K562 (cell line): ENCODE measurements around the gene CACNA1S. TPM values are rescaled to one million over a fixed set of nuclear protein-coding genes. Genes with fewer than 3 reads are reported as not detected.

ENCODE experiments used
- CBX3 ChIP-seq, 2 experiments: IDR thresholded peaks; 1 replicate in 1 of 2; 2 replicates in 1 of 2; pipeline ENCODE4 v1.6.1; 2012; ENCODE audit warnings: inconsistent platforms in 2 of 2, low read length in 2 of 2, borderline replicate concordance in 1 of 2, control low read depth in 1 of 2
- CEBPB ChIP-seq: fragments of 450-650 bp; IDR thresholded peaks from 2 replicates; pipeline ENCODE4 v1.6.1; 2016; ENCODE audit warnings: missing genetic modification characterization, missing compliant biosample characterization
- CREB1 ChIP-seq, 2 experiments: sonication (generic) in 1 of 2; formaldehyde crosslinking in 1 of 2; IDR thresholded peaks; 2 replicates each; pipeline versions ENCODE4 v1.6.1 to v1.8.0; 2012 to 2022; ENCODE audit warnings: inconsistent platforms in 1 of 2, mild to moderate bottlenecking in 1 of 2, missing genetic modification reagents in 1 of 2, moderate library complexity in 1 of 2
- CSDE1 ChIP-seq, 2 experiments: fragments of 450-650 bp; IDR thresholded peaks; 2 replicates each; pipeline ENCODE4 v1.6.1; 2016; ENCODE audit warnings: mild to moderate bottlenecking in 1 of 2
- FOXM1 ChIP-seq, 2 experiments: fragments of 450-650 bp in 1 of 2; sonication (generic) in 1 of 2; formaldehyde crosslinking in 1 of 2; IDR thresholded peaks; 2 replicates each; pipeline versions ENCODE4 v1.6.1 to v1.9.0; 2017 to 2022; ENCODE audit warnings: low read depth in 2 of 2, mild to moderate bottlenecking in 2 of 2, missing genetic modification reagents in 1 of 2, moderate library complexity in 1 of 2
- JUNB ChIP-seq: fragments of 450-650 bp; formaldehyde crosslinking; conservative IDR thresholded peaks from 2 replicates; pipeline ENCODE4 v1.4.0; 2020; ENCODE audit warnings: mild to moderate bottlenecking
- JUND ChIP-seq, 2 experiments: IDR thresholded peaks; 2 replicates in 1 of 2; 3 replicates in 1 of 2; pipeline ENCODE4 v1.6.1; 2011; ENCODE audit warnings: borderline replicate concordance in 2 of 2, low read depth in 2 of 2, low read length in 2 of 2, improper control_type of control experiment in 1 of 2, missing biosample characterization in 1 of 2, missing genetic modification characterization in 1 of 2, missing genetic modification reagents in 1 of 2
- NCOR1 ChIP-seq: fragments of 450-650 bp; IDR thresholded peaks from 2 replicates; pipeline ENCODE4 v1.6.1; 2016; ENCODE audit warnings: mild to moderate bottlenecking, moderate library complexity
- NFATC3 ChIP-seq: fragments of 450-650 bp; IDR thresholded peaks from 2 replicates; pipeline ENCODE4 v1.6.1; 2017; ENCODE audit warnings: mild to moderate bottlenecking
- POLR2AphosphoS5 ChIP-seq: IDR thresholded peaks from 2 replicates; pipeline ENCODE4 v1.6.1; 2011; ENCODE audit warnings: mild to moderate bottlenecking, low read depth, low read length, moderate library complexity; ENCODE audit not compliant: control insufficient read depth, insufficient read depth
- RBM22 ChIP-seq: fragments of 200-400 bp; formaldehyde crosslinking; IDR thresholded peaks from 2 replicates; pipeline ENCODE4 v1.6.1; 2018; ENCODE audit warnings: low read length, low read depth; ENCODE audit not compliant: poor library complexity, severe bottlenecking
- TEAD4 ChIP-seq, 2 experiments: sonication (generic) in 1 of 2; formaldehyde crosslinking in 1 of 2; IDR thresholded peaks; 2 replicates each; pipeline versions ENCODE4 v1.6.1 to v1.8.0; 2012 to 2022; ENCODE audit warnings: borderline replicate concordance in 1 of 2, inconsistent platforms in 1 of 2, low read length in 1 of 2, mild to moderate bottlenecking in 1 of 2, missing genetic modification reagents in 1 of 2
- ZNF444 ChIP-seq: fragments of 250-450 bp; sonication (Bioruptor Pico); IDR thresholded peaks from 2 replicates; pipeline ENCODE4 v1.4.0; 2020; ENCODE audit warnings: mild to moderate bottlenecking, moderate library complexity
- ZNF583 ChIP-seq: fragments of 250-450 bp; sonication (Bioruptor Pico); IDR thresholded peaks from 2 replicates; pipeline ENCODE4 v1.4.0; 2020
- polyA plus RNA-seq, 8 experiments: library from polyadenylated mRNA; depleted of rRNA in 4 of 8; stranded (reverse) in 5 of 8; unstranded in 3 of 8; fragments of >200 nt; fragmentation: Nextera tagmentation in 2 of 8; fragmentation: Illumina TruSeq in 1 of 8; extraction: Ambion mirVana in 2 of 8; extraction: Trizol in 1 of 8; gene quantifications; 2 replicates each; pipeline versions ENCODE4 v1.2.1 to v1.2.3, GENCODE V29; 2011 to 2014; ENCODE audit warnings: inconsistent platforms in 1 of 8, missing spikeins in 1 of 8
- total RNA-seq, 7 experiments: library from RNA; depleted of rRNA in 6 of 7; stranded (reverse); fragments of >200 nt in 6 of 7; fragmentation: Illumina TruSeq in 2 of 7; extraction: Trizol in 2 of 7; gene quantifications; 2 replicates each; pipeline versions ENCODE4 v1.2.1 to v1.2.3, GENCODE V29; 2011 to 2021; ENCODE audit warnings: low replicate concordance in 1 of 7
- TF ChIP-seq, protein P1 (sequence below): sonication (generic); formaldehyde crosslinking; IDR thresholded peaks from 2 replicates; pipeline ENCODE4 v1.8.0; 2022; ENCODE audit warnings: mild to moderate bottlenecking, missing genetic modification reagents, borderline replicate concordance
- TF ChIP-seq, protein P2 (sequence below): fragments of 450-650 bp; IDR thresholded peaks from 2 replicates; pipeline ENCODE4 v1.6.1; 2017; ENCODE audit warnings: antibody characterized with exemption, mild to moderate bottlenecking

The CACNA1S gene
- total and polyA plus RNA-seq, 9 of the 15 experiments (the other 6 are each of a cell fraction or from before 2014, with no cell fraction given): not detected

DNA sequence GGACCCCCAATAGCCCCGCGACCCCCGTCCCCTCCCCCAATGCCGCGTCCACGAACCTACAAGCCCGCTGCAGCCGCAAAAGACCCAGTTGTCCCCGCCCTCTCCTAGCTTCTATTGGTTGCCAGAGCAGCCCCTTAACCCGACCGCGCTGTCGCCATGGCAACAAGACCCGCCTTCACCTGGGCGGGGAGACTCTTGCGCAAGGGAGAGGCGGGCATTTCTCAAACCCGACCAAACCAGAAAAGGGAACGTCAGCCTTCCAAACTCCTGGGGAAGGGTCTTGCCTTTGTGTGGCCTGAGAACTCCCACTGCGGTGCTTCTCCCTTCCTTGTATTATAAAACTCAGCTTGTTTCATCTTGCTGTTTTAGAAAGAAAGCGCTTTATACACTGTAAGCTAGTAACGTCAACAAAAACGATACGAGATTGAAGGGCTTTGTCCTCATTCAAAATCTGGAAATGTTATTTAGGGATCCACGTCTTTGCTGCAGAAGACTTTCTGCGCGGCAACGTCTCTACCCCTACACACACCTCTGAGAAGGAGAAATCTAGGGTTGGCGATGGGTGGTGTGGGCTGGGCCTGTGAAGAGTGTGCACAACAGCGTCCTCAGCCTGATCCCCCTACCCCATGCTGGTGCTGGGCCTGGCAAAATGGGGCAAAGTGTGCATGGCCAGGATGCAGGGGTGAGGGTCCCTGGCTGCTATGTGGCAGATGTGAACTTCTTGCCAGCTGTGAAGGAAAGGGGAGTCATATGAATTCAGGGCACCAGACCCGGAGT, 42.4 kb upstream of the CACNA1S start, which contains the start of gene TMEM9 (continued):
- TF ChIP-seq, protein P1, sequence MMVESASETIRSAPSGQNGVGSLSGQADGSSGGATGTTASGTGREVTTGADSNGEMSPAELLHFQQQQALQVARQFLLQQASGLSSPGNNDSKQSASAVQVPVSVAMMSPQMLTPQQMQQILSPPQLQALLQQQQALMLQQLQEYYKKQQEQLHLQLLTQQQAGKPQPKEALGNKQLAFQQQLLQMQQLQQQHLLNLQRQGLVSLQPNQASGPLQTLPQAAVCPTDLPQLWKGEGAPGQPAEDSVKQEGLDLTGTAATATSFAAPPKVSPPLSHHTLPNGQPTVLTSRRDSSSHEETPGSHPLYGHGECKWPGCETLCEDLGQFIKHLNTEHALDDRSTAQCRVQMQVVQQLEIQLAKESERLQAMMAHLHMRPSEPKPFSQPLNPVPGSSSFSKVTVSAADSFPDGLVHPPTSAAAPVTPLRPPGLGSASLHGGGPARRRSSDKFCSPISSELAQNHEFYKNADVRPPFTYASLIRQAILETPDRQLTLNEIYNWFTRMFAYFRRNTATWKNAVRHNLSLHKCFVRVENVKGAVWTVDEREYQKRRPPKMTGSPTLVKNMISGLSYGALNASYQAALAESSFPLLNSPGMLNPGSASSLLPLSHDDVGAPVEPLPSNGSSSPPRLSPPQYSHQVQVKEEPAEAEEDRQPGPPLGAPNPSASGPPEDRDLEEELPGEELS (CRISPR knock-in tag): no peak
- peak; percentile 55; the same call in 1 of the 2 replicates for TF ChIP-seq TEAD4 (IDR thresholded peaks at IDR 0.05; ENCODE audit: low read length)
- no peak for TF ChIP-seq TEAD4 (CRISPR knock-in tag; IDR thresholded peaks at IDR 0.05; ENCODE audit: borderline replicate concordance)
- peak; percentile 86; the same call in 1 of the 2 replicates for TF ChIP-seq ZNF583
- TF ChIP-seq POLR2AphosphoS5: 0 out of 2 replicates have a peak, but pooled peaks have one; percentile 15
- TF ChIP-seq CBX3 (IDR thresholded peaks at IDR 0.05; ENCODE audit: borderline replicate concordance in 1 of 2, low read length in 2 of 2): peak in 1 of 2 experiments; percentile 26; a peak in 1 of 3 replicates
- TF ChIP-seq CSDE1 (IDR thresholded peaks at IDR 0.05): peak in 1 of 2 experiments; percentile 99; a peak in 2 of 4 replicates
- TF ChIP-seq JUNB (CRISPR knock-in tag): no peak
- peak; percentile 60 for TF ChIP-seq JUND (IDR thresholded peaks at IDR 0.05; ENCODE audit: borderline replicate concordance, low read depth, low read length)
- peak; percentile 32; the same call in 1 of the 3 replicates for TF ChIP-seq JUND (tag; IDR thresholded peaks at IDR 0.05; ENCODE audit: borderline replicate concordance, low read depth, low read length)
- TF ChIP-seq, protein P2, sequence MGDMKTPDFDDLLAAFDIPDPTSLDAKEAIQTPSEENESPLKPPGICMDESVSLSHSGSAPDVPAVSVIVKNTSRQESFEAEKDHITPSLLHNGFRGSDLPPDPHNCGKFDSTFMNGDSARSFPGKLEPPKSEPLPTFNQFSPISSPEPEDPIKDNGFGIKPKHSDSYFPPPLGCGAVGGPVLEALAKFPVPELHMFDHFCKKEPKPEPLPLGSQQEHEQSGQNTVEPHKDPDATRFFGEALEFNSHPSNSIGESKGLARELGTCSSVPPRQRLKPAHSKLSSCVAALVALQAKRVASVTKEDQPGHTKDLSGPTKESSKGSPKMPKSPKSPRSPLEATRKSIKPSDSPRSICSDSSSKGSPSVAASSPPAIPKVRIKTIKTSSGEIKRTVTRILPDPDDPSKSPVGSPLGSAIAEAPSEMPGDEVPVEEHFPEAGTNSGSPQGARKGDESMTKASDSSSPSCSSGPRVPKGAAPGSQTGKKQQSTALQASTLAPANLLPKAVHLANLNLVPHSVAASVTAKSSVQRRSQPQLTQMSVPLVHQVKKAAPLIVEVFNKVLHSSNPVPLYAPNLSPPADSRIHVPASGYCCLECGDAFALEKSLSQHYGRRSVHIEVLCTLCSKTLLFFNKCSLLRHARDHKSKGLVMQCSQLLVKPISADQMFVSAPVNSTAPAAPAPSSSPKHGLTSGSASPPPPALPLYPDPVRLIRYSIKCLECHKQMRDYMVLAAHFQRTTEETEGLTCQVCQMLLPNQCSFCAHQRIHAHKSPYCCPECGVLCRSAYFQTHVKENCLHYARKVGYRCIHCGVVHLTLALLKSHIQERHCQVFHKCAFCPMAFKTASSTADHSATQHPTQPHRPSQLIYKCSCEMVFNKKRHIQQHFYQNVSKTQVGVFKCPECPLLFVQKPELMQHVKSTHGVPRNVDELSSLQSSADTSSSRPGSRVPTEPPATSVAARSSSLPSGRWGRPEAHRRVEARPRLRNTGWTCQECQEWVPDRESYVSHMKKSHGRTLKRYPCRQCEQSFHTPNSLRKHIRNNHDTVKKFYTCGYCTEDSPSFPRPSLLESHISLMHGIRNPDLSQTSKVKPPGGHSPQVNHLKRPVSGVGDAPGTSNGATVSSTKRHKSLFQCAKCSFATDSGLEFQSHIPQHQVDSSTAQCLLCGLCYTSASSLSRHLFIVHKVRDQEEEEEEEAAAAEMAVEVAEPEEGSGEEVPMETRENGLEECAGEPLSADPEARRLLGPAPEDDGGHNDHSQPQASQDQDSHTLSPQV: peak; percentile 75
- 0 out of 2 replicates have a peak, but pooled peaks have one; percentile 53 for TF ChIP-seq NFATC3
- TF ChIP-seq FOXM1 (IDR thresholded peaks at IDR 0.05; ENCODE audit: low read depth): peak; percentile 26; the same call in 1 of the 2 replicates
- TF ChIP-seq FOXM1 (CRISPR knock-in tag; IDR thresholded peaks at IDR 0.05; ENCODE audit: low read depth): no peak
- no peak for TF ChIP-seq NCOR1
- no peak for TF ChIP-seq ZNF444 (CRISPR knock-in tag)
- peak; percentile 95 for TF ChIP-seq RBM22
- peak; percentile 100 for TF ChIP-seq CEBPB (tag)
- peak; percentile 49; the same call in 1 of the 2 replicates for TF ChIP-seq CREB1 (IDR thresholded peaks at IDR 0.05)
- no peak; the same call in 1 of the 2 replicates for TF ChIP-seq CREB1 (CRISPR knock-in tag; IDR thresholded peaks at IDR 0.05)
